ENCODE data around the gene CACNA1D. TPM values are rescaled to one million over a fixed set of nuclear protein-coding genes. Genes with fewer than 3 reads are reported as not detected.

Gene CACNA1D
- total RNA-seq, 1 donor from 2014 or later: 1.1 TPM

- Mint-ChIP-seq H3K27me3 (ENCODE audit: low read depth) (no peaks in the 10 kb centered on the region), H3K36me3 (ENCODE audit: low read depth) (no peaks in the 10 kb centered on the region), H3K4me3 (no peak overlapping the region), H3K4me1 (no peaks in the 10 kb centered on the region), H3K9me3 (no peaks in the 10 kb centered on the region), H3K27ac (ENCODE audit: unreplicated experiment) (no peak overlapping the region)
- TF ChIP-seq CTCF (conservative IDR thresholded peaks at IDR 0.05): no peak
- no peak for DNase-seq (ENCODE audit: low read depth, low spot score)
Observed at GRCh38 chr3:53523346-53523745, 28.9 kb downstream of the CACNA1D start.

GRCh38 chr3:53524566-53524965 is 30.2 kb downstream of the CACNA1D start:
- Mint-ChIP-seq H3K27ac (ENCODE audit: unreplicated experiment) (no peak overlapping the region), H3K4me1 (no peaks in the 10 kb centered on the region), H3K9me3 (no peaks in the 10 kb centered on the region), H3K27me3 (ENCODE audit: low read depth) (no peaks in the 10 kb centered on the region), H3K4me3 (no peak overlapping the region), H3K36me3 (ENCODE audit: low read depth) (no peaks in the 10 kb centered on the region)
- TF ChIP-seq CTCF (conservative IDR thresholded peaks at IDR 0.05): no peak
- no peak for DNase-seq (ENCODE audit: low read depth, low spot score)

- H3K9me3 Mint-ChIP-seq: no peaks in the 10 kb centered on the region
- H3K4me3 Mint-ChIP-seq: no peak overlapping the region
- H3K27ac Mint-ChIP-seq (ENCODE audit: unreplicated experiment): no peak overlapping the region
- H3K36me3 Mint-ChIP-seq (ENCODE audit: low read depth): no peaks in the 10 kb centered on the region
- DNase-seq (ENCODE audit: low read depth, low spot score): no peak
- H3K4me1 Mint-ChIP-seq: no peaks in the 10 kb centered on the region
- no peaks in the 10 kb centered on the region for H3K27me3 Mint-ChIP-seq (ENCODE audit: low read depth)
- TF ChIP-seq CTCF (conservative IDR thresholded peaks at IDR 0.05): no peak
Observed at GRCh38 chr3:53525765-53526703, 31.6 kb downstream of the CACNA1D start.

GRCh38 chr3:53526704-53527055 is 32.3 kb downstream of the CACNA1D start:
- H3K4me1 Mint-ChIP-seq: no peaks in the 10 kb centered on the region
- no peak overlapping the region for H3K4me3 Mint-ChIP-seq
- H3K27ac Mint-ChIP-seq (ENCODE audit: unreplicated experiment): no peak overlapping the region
- TF ChIP-seq CTCF (conservative IDR thresholded peaks at IDR 0.05): no peak
- no peaks in the 10 kb centered on the region for H3K9me3 Mint-ChIP-seq
- no peaks in the 10 kb centered on the region for H3K36me3 Mint-ChIP-seq (ENCODE audit: low read depth)
- H3K27me3 Mint-ChIP-seq (ENCODE audit: low read depth): no peaks in the 10 kb centered on the region
- no peak for DNase-seq (ENCODE audit: low read depth, low spot score)

- no peaks in the 10 kb centered on the region for H3K9me3 Mint-ChIP-seq
- no peaks in the 10 kb centered on the region for H3K36me3 Mint-ChIP-seq (ENCODE audit: low read depth)
- no peak overlapping the region for H3K4me3 Mint-ChIP-seq
- no peaks in the 10 kb centered on the region for H3K4me1 Mint-ChIP-seq
- no peaks in the 10 kb centered on the region for H3K27me3 Mint-ChIP-seq (ENCODE audit: low read depth)
- no peak overlapping the region for H3K27ac Mint-ChIP-seq (ENCODE audit: unreplicated experiment)
- no peak for TF ChIP-seq CTCF (conservative IDR thresholded peaks at IDR 0.05)
- no peak for DNase-seq (ENCODE audit: low read depth, low spot score)
Observed at GRCh38 chr3:53530205-53530604, 35.8 kb downstream of the CACNA1D start.

Data from neural crest cell (in vitro differentiated cells).